Stomach (tissue), 4 donors: Measurements from ENCODE around the gene GMDS.

Experiments
- EP300 ChIP-seq: sonication (generic); formaldehyde crosslinking; IDR thresholded peaks from one replicate; pipeline ENCODE4 v1.6.1; 2017; ENCODE audit warnings: antibody characterized with exemption
- TF ChIP-seq, protein P1 (sequence below), 7 experiments: fragments of 450-650 bp in 4 of 7; fragments of 200-600 bp in 3 of 7; sonication (generic) in 3 of 7; IDR thresholded peaks; one replicate each; pipeline ENCODE4 v1.5.1; 2016 to 2019; ENCODE audit warnings: antibody characterized with exemption in 7 of 7, control low read depth in 2 of 7, mild to moderate bottlenecking in 1 of 7

DNA sequence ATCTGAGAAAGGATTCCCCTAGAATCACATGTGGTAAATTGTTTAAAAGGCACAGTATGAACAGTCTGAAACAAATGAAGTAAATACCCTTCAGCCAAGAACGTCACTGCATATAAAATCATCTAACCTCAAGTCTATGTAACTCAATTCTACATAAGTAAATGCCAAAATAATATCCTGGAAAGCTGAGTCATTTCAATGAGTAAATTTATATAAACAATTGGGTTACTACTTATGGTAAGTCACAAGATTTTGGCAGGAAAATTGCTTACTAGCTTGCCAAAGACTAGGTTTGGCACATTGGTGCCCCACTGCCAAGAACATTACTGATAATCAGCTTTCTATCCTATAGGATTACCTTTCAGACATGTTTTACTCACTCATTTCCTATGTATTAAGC, 8.4 kb downstream of the GMDS start:
- TF ChIP-seq, protein P1, sequence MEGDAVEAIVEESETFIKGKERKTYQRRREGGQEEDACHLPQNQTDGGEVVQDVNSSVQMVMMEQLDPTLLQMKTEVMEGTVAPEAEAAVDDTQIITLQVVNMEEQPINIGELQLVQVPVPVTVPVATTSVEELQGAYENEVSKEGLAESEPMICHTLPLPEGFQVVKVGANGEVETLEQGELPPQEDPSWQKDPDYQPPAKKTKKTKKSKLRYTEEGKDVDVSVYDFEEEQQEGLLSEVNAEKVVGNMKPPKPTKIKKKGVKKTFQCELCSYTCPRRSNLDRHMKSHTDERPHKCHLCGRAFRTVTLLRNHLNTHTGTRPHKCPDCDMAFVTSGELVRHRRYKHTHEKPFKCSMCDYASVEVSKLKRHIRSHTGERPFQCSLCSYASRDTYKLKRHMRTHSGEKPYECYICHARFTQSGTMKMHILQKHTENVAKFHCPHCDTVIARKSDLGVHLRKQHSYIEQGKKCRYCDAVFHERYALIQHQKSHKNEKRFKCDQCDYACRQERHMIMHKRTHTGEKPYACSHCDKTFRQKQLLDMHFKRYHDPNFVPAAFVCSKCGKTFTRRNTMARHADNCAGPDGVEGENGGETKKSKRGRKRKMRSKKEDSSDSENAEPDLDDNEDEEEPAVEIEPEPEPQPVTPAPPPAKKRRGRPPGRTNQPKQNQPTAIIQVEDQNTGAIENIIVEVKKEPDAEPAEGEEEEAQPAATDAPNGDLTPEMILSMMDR (IDR thresholded peaks at IDR 0.05): no peak
- no peak for TF ChIP-seq EP300
